ENCODE results near the gene SUFU.
"Not testable (repeated sequence)": the region's sequence is repeated elsewhere in the genome, so short reads cannot be mapped to it uniquely, and the experiment has no call there.

Gene SUFU

DNA sequence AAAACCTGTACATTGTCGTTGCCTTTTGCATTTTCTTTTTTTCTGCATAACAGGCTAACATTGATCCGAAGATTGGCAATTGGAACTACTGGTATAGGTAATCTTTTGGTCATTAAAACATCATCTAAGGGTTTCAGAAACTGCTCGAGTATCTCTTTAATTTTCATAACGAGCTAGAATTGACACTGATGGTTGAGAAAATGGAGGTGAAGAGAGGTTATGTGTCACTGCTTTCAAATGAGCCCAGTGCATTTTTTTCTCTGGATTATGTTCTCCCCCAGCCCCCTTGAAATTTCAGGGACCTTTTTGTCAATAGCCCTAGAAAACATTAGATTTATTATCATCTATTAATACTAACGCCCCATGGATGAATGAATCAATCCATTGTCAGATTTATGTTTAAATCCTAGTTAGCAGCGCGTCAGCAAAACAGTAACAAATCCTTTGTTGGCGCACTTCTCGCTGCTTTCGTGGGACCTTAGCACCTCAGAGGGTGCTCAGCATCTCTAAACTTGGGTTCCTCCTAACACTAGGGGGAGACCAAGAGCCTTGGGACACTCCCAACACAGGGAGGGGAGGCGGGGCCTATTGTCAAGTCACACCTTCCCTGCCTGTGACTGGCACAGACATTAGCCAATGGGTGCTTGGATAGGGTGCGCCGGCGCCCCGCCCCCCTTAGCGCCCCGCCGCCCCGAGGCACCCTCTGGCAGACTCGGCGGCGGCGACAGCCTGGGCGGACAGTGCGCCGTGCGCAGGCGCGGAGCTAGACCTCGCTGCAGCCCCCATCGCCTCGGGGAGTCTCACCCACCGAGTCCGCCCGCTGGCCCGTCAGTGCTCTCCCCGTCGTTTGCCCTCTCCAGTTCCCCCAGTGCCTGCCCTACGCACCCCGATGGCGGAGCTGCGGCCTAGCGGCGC, at the start of gene SUFU:
TSS of gene SUFU (plus strand) at position 709 of the 915 bp plus-strand sequence. CDS start at position 890, 181 bp downstream.
- peak; percentile 100 for DNase-seq

DNA sequence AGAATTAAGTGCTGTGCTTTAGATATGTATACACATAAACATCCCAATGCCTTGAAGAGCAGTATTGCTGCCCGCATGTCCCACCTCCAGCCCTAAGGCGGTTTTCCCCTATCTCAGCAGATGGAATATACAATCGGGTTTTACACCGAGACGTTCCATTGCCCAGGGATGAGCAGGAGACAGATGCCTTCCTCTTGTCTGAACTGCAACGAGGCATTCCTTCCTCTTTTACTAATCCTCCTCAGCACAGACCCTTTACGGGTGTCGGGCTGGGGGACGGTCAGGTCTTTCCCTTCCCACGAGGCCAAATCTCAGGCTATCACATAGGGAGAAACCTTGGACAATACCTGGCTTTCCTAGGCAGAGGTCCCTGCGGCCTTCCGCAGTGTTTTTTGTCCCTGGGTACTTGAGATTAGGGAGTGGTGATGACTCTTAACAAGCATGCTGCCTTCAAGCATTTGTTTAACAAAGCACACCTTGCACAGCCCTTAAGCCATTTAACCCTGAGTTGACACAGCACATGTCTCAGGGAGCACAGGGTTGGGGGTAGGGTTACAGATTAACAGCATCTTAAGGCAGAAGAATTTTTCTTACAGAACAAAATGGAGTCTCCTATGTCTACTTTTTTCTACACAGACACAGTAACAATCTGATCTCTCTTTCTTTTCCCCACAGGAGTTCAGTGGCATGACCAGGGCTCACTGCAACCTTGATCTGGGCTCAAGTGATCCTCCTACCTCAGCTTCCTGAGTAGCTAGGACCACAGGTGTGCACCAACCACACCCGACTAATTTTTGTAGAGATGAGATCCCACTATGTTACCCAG, 48.9 kb upstream of the SUFU start:
- DNase-seq: not testable (repeated sequence)

DNA sequence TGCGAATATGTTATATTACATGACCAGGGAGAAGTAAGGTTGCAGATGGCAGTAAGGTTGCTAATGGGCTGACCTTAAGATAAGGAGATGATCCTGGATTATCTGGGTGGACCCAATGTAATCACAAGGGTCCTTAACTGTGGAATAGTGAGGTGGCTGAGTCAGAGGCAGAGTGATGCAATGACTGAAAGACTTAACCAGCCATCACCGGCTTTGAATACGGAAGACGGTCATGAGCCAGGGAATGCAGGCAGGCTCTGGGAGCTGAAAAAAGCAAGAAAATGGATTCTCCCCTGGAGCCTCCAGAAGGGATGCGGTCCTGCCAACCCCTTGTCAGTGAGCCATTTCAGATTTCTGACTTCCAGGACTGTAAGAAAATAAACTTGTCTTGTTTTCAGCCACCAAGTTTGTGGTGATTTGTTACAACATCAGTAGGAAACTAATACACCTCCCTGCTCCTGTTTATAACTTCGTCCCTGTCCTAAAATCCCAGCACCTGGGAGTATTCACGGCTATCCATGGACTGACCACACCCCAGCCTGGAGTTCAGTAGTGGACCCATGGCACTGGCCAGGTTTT, 47.8 kb upstream of the SUFU start:
- DNase-seq: no peak

DNA sequence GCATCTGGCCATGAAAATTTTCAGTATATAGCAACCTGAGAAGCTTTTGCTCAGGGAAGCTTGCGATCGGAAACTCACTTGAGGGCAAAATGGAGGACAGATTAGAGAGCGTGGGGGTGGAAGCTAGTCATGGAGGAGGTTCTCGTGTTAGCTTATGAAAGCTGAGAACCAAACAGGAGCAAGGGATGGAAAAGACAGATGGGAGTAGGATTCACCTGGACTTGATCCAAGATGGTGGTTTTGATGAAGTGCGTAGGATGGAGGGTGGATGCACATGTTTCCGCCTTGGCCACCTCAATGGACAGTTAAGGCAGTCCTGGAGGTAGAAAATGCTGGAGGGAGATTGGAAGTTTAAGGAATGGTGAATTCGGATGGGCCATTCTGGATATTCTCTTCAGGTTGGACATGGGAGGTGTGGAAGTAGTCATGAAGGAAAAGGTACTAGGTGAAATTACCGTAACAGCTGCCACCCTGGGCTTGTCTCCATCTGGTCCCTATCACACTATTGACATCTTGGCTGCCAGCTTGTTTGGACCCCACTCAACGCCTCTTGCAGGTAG, 46.1 kb upstream of the SUFU start:
- DNase-seq: no peak

DNA sequence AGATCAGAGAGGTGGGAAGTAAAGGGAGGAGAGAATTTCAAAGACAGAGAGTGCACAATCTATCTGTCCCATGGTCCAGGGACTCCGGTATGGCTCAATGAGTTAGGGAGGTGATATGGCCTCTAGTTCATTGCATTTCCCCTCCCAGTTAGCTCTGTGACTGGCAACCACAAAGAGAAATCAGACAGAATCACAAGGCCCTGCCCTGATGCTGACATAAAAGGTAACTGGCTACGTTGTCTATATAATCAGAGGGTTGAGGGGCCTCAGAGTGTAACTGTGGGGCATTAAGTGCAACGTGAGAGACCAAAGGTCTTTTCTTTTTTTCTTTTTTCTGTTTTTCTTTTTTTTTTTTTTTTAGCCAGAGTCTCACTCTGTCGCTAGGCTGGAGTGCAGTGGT, 45.1 kb upstream of the SUFU start:
- no peak for DNase-seq

DNA sequence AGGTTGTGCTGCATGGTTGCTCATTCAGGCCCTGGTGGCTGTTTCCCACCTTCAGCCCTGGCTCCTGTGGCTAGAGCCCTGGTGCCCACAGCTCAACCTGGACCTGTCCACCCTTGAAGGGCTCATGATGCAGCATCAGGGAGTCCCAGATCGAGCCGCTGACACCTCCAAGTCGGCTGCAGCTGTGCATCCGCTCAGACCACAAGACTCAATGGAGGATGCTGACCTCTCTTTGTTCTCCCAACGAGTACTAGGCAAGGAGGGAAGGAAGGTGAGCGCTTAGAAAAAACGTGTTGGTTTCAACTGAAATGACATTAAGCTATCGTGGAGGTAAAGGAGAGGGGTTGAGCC, 43.0 kb upstream of the SUFU start:
- DNase-seq: no peak

DNA sequence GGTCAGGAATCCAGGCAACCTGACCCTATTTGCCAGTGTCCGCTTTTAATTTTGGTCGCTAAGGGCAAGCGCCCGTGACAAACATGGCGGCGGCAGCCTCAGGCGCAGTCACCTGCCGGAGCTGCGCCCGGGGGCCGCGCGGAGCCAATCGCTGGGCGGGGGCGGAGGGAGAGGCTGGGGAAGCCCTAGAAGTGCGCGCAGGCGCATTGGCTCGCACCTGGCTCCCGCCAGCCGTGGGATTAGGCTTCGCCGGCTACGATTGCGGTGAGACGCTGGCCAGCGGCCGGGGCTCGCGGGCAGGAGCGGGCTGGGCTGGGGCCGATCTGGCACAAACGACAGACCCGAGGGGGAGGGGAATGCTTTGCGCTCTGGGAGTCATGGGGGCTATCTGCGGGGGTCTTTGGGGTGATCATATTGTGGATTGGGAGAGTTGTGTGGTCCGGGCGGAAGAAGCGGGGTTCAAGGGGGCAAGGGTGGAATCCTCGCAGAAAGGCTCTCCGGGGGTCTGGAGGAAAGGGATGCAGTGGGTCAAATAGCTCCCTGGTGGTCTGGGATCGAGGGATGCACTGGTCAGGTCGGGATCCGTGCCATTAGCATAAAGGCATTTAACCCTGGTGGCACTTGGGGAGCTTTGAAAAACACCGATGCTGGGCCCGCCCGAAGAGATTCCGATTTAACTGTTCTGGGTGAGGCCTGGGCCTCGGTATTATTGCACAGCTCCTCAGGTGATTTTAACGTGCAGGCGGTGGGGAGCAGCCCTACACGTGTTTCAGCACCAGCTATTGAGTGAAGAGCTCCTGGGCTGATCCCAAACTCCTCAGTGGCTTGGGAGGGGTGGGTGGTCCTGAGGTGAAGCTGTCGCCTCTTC, 42.4 kb upstream of the SUFU start:
- DNase-seq: peak; percentile 95

DNA sequence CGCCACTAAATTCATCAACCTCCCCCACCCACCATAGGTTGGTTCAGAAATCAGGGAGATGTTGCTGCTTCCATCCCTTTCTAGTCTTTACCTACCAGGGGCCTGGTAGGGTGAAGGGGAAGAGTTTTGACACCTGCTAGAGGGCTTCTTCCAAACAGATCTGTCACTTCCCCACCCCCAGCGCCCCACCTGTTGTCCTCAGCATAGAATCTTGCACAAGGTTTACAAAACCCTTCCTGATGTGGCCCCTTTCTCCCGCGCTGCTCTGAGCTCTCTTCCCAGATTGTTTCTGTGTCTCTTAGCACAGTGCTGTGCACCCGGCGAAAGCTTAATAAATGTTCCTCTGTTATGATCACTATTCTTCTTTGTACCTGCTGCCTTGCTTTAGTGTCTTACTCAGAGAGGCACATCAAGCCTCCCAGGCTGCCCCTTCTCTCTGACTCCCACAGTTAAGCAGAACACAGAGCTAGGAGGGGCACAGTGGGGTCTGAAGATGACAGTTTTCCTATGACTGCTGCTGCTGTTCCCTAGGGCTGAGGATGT, 41.2 kb upstream of the SUFU start:
- DNase-seq: peak; percentile 37

DNA sequence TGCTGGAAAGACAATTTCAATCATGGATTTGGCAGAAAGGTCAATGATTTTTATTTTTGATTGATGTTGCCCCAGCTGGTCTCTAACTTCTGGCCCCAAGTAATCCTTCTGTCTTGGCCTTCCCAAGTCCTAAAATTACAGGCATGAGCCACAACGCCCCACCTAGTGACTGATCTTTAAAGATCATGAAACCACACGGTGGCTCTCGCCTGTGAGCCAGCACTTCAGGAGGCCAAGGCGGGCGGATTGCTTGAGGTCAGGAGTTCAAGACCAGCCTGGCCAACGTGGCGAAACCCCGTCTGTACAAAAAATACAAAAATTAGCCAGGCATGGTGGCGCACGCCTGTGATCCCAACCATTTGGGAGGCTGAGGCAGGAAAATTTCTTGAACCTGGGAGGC, 39.8 kb upstream of the SUFU start:
- DNase-seq: no peak

DNA sequence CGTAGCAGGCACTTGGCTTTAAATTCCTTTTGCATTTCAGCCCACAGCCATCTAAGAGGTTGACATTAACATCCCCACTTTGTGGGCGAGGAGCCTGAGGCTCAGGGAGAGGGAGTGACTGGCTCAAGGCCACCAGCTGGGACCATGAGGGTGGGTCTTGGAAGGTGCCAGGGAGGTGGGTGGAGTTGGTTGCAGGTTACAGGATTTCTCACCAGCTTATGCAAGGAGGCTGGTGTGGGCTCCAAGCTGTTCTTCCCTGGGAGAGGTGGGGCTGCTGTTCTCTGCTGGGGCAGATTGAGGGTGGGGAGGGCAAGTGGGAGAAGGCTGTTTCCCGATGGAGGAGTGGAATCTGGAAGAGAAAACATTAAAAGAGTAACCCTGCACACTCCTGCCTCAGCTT, 38.3 kb upstream of the SUFU start:
- DNase-seq: no peak

DNA sequence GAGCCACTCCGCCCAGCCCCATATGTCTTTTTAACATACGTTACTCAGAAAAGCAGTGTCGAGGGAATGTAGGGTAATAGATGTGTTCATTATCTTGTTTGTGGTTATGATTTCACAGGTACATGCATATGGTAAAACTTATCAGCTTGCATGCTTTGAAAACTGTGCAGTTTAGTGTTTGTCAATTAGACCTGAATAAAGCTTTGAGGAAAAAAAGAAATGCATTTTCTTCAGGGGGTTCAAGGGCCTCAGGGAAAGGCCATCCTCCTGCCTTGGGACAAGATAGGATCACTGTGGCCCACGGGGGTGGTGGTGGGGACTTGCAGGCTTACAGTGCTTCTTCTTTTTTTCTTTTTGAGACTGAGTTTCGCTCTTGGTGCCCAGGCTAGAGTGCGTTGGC, 36.5 kb upstream of the SUFU start:
- DNase-seq: no peak

DNA sequence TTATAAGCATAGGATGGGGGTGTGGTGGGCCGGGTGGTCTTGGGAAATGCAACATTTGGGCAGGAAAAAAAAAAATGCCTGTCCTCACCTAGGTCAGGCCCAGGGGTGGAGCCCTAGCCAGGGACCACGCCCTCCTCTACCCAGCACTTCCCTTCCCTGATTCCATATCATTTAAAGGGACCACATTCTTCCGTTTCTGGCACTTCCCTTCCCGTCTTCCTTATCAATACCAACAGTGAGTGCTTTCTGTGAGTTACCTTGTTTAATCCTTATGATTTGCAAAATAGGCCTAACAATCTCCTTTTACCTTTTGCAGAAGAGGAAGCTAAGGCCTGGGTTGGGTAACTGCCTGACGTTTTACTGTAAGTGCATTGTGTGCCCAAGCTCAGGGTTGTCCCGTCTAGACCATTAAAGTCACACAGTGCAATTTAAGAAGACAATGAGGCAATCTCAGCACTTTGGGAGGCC, 35.8 kb upstream of the SUFU start:
- no peak for DNase-seq

DNA sequence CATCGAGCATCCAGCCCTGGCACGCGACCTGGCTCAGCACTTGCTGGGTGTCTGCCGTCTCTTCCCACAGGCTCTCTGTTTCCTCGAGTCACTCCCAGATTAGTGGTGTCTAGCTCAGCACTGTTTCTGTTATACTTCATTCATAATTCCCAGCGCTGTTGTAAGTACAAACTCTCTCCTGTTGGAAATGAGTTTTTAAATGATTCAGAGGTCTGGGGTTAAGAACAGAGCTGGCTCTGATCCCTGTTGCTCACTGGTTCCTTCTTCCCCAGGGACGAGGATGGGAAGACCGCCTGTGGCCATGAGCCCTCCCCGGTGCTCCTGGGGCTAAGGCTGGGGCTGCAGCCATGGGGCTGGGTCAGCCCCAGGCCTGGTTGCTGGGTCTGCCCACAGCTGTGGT, 35.1 kb upstream of the SUFU start:
- DNase-seq: no peak

DNA sequence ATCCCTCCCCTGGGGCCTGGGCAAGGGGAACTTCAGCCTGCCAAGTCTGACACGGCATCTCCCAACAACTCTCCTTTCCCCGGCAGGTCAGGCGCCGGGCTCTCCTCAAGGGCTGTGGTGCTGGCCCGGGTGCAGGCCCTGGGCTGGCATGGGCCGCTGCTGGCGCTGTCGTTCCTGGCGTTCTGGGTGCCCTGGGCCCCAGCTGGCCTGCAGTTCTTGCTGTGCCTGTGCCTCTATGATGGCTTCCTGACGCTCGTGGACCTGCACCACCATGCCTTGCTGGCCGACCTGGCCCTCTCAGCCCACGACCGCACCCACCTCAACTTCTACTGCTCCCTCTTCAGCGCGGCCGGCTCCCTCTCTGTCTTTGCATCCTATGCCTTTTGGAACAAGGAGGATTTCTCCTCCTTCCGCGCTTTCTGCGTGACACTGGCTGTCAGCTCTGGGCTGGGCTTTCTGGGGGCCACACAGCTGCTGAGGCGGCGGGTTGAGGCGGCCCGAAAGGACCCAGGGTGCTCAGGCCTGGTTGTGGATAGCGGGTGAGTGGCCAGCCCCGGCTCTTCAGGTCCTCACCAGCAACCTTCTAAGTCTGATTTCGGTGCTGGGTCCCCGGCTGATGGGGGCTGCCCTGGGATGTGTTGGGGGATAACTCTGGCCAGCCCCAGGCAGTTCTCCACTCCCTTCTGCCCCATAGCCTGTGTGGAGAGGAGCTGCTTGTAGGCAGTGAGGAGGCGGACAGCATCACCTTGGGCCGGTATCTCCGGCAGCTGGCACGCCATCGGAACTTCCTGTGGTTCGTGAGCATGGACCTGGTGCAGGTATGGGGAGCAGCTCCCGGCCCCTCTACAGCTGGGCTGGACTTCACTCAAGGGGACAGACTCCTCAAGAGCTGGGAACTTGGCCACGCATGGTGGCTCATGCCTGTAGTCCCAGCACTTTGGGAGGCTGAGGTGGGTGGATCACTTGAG, 32.9 kb upstream of the SUFU start:
- no peak for DNase-seq

DNA sequence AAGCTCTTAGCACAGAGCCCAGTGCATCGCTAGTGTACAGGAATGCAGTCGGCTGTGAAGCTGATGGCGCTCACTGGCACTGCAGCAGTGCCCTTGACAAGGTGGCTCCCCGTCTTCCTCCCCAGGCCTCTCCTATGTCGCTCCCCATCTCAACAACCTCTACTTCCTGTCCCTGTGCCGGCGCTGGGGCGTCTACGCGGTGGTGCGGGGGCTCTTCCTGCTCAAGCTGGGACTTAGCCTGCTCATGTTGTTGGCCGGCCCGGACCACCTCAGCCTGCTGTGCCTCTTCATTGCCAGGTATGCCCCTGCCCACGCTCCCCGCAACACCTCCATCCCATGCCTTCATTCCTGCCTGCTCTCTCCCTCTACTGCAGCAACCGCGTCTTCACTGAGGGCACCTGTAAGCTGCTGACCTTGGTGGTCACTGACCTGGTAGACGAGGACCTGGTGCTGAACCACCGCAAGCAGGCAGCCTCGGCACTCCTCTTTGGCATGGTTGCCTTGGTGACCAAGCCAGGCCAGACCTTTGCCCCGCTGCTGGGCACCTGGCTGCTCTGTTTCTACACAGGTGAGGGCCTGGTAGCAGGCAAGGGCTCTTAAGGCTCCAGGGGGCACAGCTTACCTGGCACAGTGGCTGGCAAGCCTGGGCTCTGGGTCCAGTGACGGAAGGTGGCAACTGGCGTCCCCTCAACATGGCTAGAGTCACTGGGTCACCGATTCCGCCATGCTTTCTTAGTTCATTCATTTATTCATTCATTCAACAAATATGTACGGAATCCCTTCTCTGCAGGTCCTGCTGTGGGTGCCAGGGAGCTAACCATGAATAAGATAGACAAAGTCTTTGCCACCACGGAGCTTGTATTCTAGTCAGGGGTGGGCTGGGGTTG, 30.1 kb upstream of the SUFU start:
- DNase-seq: no peak

DNA sequence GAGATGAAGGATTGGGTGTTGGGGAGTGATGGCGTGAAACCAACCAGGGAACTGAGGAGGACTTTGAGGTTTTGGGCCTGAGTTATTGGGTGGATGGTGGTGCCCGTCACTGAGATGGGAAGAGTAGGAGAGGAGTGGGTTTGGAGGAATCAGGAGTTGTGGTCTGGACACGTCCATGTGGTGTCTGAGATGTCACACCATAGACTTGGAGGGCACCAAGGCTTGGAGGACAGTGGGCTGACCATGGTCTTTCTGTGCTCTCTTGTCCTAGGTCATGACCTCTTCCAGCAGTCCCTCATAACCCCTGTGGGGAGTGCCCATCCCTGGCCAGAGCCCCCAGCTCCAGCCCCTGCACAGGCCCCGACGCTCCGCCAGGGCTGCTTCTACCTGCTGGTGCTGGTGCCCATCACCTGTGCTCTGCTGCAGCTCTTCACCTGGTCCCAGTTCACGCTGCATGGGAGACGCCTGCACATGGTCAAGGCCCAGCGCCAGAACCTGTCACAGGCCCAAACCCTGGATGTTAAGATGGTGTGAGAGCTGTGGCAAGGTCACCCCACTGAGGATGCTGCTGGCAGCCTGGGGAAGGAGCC, 28.2 kb upstream of the SUFU start:
- no peak for DNase-seq

DNA sequence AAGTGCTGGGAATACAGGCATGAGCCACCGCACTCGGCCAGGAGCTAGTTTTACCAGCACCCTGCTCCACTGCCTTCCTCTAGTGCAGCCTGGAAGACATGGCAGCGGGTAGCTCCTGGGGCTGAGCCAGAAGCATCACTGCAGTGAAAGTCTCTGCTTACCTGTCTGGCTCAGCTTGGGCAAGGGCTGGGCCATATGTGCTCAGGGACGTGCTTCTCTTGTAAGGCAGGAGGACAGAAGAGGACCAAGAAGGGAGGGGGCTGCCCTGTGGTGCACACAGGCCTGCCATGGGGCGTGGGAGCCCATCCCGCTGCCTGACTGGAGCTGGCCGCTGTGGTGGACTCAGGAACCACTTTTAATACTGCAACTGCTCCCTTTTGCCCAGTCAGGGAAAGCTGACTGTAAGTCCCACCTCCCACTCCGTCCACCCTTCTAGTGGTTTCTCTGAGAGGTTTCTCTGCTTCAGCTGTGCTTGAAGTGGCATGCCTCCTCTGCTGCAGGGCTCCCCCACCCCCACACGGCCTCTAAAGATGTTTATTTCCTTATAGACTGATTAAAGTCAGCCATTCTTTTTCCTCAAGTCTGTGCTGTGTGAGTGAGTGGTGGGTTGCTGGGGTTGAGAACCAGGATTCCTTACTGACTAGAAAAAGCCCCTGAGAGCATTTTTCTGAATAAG, 27.2 kb upstream of the SUFU start:
- DNase-seq: no peak

DNA sequence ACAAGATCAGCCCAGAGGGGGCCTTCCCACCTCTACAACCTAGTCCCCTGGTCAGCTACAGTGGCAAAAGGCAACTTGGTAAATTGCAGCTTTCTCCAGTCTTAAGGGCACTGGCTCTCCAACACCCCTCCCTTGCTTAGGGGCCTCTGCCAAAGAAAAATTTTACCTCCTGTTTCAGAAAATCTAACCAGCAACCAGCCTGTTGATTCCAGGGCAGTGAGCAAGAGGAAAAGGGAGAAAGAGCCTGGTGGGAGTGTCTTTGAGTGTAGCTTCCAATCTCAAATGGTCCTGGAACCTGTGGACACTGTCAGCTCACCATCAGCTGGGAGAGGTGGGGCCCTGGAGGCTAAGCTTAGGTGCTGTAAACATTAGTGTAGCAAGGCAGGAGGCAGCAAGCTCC, 24.1 kb upstream of the SUFU start:
- DNase-seq: no peak

DNA sequence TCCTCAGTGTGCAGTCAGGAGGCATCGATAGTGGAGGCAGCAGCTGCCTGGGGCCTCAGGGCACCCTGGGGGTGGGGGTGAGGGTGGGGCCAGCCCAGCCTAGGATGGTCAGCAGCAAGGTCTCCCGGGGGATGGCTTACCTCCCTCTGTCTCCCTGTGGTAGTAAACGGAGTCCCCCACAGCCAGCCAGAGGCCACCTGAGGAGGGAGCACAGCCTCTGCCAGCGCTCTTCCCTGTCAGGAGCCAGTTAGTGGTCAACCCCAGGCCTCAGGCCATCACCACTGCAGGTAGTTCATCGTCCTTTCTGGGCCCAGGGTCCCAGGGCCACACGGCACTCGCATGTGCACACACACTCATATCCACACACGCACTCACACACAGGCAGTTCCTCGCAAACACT, 23.4 kb upstream of the SUFU start:
- no peak for DNase-seq
